BJ (cell line): ENCODE results near the gene TPD52L2. TPM values are rescaled to one million over a fixed set of nuclear protein-coding genes. Genes with fewer than 3 reads are reported as not detected.

ENCODE experiments used
- CTCF ChIA-PET: fragments of 350-600 bp; formaldehyde crosslinking; extraction: SDS; loops from one replicate; lab custom pipeline; 2021; ENCODE audit warnings: antibody characterized with exemption, inconsistent platforms; lab: Yijun Ruan, JAX
- POLR2A ChIA-PET: fragments of 300-600 bp; sonication (Branson Sonifier 250); formaldehyde crosslinking; extraction: SDS; loops from one replicate; lab custom pipeline; 2021; ENCODE audit warnings: antibody characterized with exemption; lab: Charles Lee
- DNase-seq: peaks from one replicate; pipeline ENCODE4 v3.0.0-alpha.2; 2011; ENCODE audit warnings: low read depth
- H3K27me3 ChIP-seq: 2 replicates; pipeline ENCODE4 v1.6.0; 2011; ENCODE audit warnings: low read length; ENCODE audit not compliant: control insufficient read depth, insufficient read depth
- H3K36me3 ChIP-seq: 2 replicates; pipeline ENCODE4 v1.5.1; 2011; ENCODE audit warnings: low read length; ENCODE audit not compliant: control insufficient read depth, insufficient read depth
- H3K4me3 ChIP-seq: 2 replicates; pipeline ENCODE4 v1.5.1; 2011; ENCODE audit warnings: low read depth, mild to moderate bottlenecking, control low read depth, low read length
- CTCF ChIP-seq: IDR thresholded peaks from 2 replicates; pipeline ENCODE4 v1.5.1; 2011; ENCODE audit warnings: low read depth, mild to moderate bottlenecking, control low read depth, inconsistent platforms, low read length, moderate library complexity; ENCODE audit not compliant: insufficient read depth
- polyA plus RNA-seq: library from polyadenylated mRNA; depleted of rRNA; stranded (reverse); fragments of >200 nt; gene quantifications from 2 replicates; pipeline ENCODE4 v1.2.3, GENCODE V29; 2011

Gene TPD52L2
- polyA plus RNA-seq, 1 experiment = 288 TPM

GRCh38 chr20:63822276-63822696, 42.8 kb upstream of the TPD52L2 start:
- Histone ChIP-seq H3K4me3 (no peak overlapping the region), H3K36me3 (no peaks in the 10 kb centered on the region), H3K27me3 (peaks cover 4% of the 10 kb centered on the region)
- ChIA-PET POLR2A (no interaction called here), CTCF (interaction anchor here (1.3 kb wide), 1 partner anchor 36 kb away, joined by 6 read pairs; no protein-coding TSS in a partner anchor)
- no peak for TF ChIP-seq CTCF
- DNase-seq = no peak

DNA sequence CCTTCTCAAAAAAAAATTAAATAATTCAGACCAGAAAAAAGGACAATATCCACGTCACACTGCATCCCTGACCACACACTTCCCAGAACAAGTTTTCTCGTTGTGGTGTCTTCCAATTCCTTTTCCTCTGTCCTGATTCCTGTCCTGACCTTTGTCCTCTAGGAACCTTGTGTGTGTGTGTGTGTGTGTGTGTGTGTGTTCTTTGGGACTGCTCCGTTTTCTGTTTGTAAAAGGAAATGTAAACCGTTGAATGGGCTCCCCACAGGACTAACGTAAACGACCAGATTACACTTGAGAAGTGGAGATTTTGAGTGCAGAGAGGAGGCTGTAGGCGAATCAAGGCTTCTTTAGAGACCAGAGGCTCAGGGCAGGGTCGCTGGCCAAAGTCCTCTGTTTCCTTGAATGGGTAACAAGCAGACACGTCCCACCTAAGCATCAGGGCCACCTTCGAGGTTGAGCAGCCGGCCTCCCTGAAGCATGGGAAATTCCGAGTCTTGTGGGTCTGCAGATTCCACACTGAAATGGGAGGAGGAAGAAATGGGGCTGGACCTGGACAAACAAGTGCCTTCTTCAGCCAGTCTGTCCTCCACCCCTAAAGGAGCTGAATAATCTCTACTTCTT, 41.3 kb upstream of the TPD52L2 start:
- no peak for TF ChIP-seq CTCF
- Histone ChIP-seq H3K27me3 (peaks cover 9% of the 10 kb centered on the region), H3K4me3 (no peak overlapping the region), H3K36me3 (no peaks in the 10 kb centered on the region)
- ChIA-PET POLR2A (no interaction called here), CTCF (no interaction called here)
- DNase-seq = no peak

DNA sequence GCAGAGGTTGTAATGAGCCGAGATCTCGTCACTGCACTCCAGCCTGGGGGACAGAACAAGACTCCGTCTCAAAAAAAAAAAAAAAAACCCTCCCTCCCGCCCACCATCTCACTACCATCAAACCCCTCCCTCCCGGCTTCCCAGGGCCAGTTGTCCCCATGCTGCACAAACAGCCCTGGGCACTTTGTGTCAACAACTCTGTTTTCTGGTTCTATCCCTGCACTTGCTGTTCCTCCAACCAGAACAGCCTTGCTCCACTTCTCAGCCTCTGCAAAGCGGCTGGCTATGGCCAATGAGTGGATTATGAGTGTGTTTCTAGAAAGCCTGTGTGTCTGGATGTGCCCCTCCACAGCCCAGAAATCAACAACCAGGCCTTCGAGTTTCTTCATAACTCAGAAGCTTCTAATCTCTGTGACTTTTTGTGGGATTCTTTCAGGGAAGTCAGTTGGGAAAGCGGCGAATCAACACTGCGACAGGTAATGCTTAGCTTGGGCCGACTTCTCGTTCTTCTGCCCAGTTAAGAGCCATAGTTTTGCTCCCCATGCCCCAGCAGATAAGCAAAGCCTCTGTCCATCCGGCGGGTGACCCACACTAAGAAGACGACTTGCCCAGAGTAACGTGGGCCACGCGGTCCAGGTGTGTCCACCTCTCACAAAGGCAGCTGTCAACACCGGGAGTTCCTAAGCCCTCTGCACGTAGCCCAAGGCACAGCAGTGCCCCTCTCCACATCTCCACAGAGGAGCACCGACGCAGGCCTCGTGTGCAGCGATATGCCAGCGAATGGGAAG, 39.5 kb upstream of the TPD52L2 start:
- Histone ChIP-seq H3K27me3 (peaks cover 18% of the 10 kb centered on the region), H3K36me3 (no peaks in the 10 kb centered on the region), H3K4me3 (no peak overlapping the region)
- ChIA-PET CTCF (no interaction called here), POLR2A (no interaction called here)
- no peak for TF ChIP-seq CTCF
- no peak for DNase-seq

DNA sequence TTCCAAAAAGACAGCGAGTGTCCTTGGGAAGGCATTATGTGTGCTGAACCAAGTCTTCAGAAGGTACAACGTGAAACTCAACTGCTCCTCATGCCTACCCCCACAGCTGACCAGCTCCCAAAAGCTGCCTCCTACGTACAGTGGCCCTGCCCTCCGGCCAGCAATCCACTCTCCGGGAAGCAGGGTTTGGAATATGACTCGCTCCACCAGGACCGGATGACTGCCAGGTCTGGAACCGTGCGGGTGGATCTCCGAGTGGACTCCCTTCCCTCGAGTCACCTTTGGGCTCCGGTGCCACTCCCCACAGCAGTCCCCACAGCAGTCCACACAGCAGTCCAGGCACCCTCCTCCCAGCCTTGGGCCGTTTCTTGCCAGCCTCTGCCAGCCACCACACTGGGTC, 38.3 kb upstream of the TPD52L2 start:
- DNase-seq = no peak
- POLR2A ChIA-PET = no interaction called here
- Histone ChIP-seq H3K27me3 (peaks cover 18% of the 10 kb centered on the region), H3K4me3 (no peak overlapping the region), H3K36me3 (no peaks in the 10 kb centered on the region)
- TF ChIP-seq CTCF = no peak
- CTCF ChIA-PET = no interaction called here

GRCh38 chr20:63828124-63828523, 36.9 kb upstream of the TPD52L2 start:
- no peak for DNase-seq
- ChIA-PET CTCF (no interaction called here), POLR2A (no interaction called here)
- Histone ChIP-seq H3K27me3 (peaks cover 18% of the 10 kb centered on the region), H3K36me3 (no peaks in the 10 kb centered on the region), H3K4me3 (no peak overlapping the region)
- no peak for TF ChIP-seq CTCF
